ENCODE measurements around the gene GAPDHS. TPM values are rescaled to one million over a fixed set of nuclear protein-coding genes. Genes with fewer than 3 reads are reported as not detected.

Gene GAPDHS
- total RNA-seq, 1 experiment from 2014 or later, result not detected

GRCh38 chr19:35539850-35540249 is 6.6 kb downstream of the GAPDHS start:
- no peak overlapping the region for H3K56ac ChIP-seq (ENCODE audit: insufficient read length, low read depth, low read length)
- no peaks in the 10 kb centered on the region for H3K79me1 ChIP-seq (ENCODE audit: insufficient read depth, low read depth, low read length, poor library complexity, severe bottlenecking)
- H3T11ph ChIP-seq (ENCODE audit: low read length), result no peak overlapping the region
- H4K20me1 ChIP-seq (ENCODE audit: control insufficient read depth, insufficient read depth, insufficient read length), result no peaks in the 10 kb centered on the region
- H3K27ac ChIP-seq (ENCODE audit: insufficient read length, low read depth, low read length), result no peak overlapping the region
- H4K91ac ChIP-seq (ENCODE audit: insufficient read length, low read depth, low read length), result no peak overlapping the region
- H2AFZ ChIP-seq (ENCODE audit: low read length), result no peak overlapping the region
- Mint-ChIP-seq H3K27me3 (ENCODE audit: low read depth) (no peaks in the 10 kb centered on the region; the same call in 1 of the 2 replicates), H3K27ac (no peak overlapping the region), H3K4me1 (peaks cover 35 to 39% of the 10 kb centered on the region in 2 experiments), H3K9me3 (no peaks in the 10 kb centered on the region), H3K4me3 (no peak overlapping the region; a peak in 1 of 5 replicates), H3K36me3 (ENCODE audit: insufficient read depth in 1 of 3, low read depth in 3 of 3) (peaks cover 16 to 38% (median 37%) of the 10 kb centered on the region in 3 experiments; a peak in 6 of 7 replicates)
- H3K27me3 ChIP-seq (ENCODE audit: insufficient read depth, low read length), result no peaks in the 10 kb centered on the region
- H3K23ac ChIP-seq (ENCODE audit: insufficient read length, low read depth, low read length), result no peak overlapping the region
- TF ChIP-seq CTCF (conservative IDR thresholded peaks at IDR 0.05), result no peak
- H3K18ac ChIP-seq (ENCODE audit: insufficient read length, low read depth, low read length), result no peak overlapping the region
- H3K4me1 ChIP-seq (ENCODE audit: insufficient read depth, low read length), result peaks cover 8% of the 10 kb centered on the region; the same call in 1 of the 2 replicates
- no peak overlapping the region for H3K4ac ChIP-seq (ENCODE audit: low read depth, low read length)
- no peak overlapping the region for H2BK15ac ChIP-seq (ENCODE audit: low read depth, low read length)
- peaks cover 5% of the 10 kb centered on the region; the same call in 1 of the 2 replicates for H3K79me2 ChIP-seq (ENCODE audit: insufficient read depth, low read length)
- no CpG with 5 or more reads among the region's 12 CpGs for WGBS (ENCODE audit: extremely low coverage, insufficient read length, low lambda C conversion rate)
- H2BK12ac ChIP-seq (ENCODE audit: insufficient read length, low read depth, low read length), result no peak overlapping the region
- H2BK20ac ChIP-seq (ENCODE audit: low read depth, low read length, poor library complexity, severe bottlenecking), result no peak overlapping the region
- no peak for DNase-seq
- H3K9me3 ChIP-seq (ENCODE audit: control insufficient read depth, low read depth, low read length), result no peaks in the 10 kb centered on the region
- H3K14ac ChIP-seq (ENCODE audit: insufficient read depth, low read length), result no peak overlapping the region
- H2BK120ac ChIP-seq (ENCODE audit: low read depth, low read length, poor library complexity, severe bottlenecking), result no peak overlapping the region
- no peak overlapping the region for H2AK5ac ChIP-seq (ENCODE audit: insufficient read length, low read length)
- H2BK5ac ChIP-seq (ENCODE audit: insufficient read length, low read length), result no peak overlapping the region
- no peak overlapping the region for H4K8ac ChIP-seq (replicated peaks; ENCODE audit: insufficient read length, low read depth, low read length)
- H3K4me2 ChIP-seq (ENCODE audit: insufficient read depth, insufficient read length, low read length), result no peak overlapping the region
- peaks cover 6% of the 10 kb centered on the region for H3K23me2 ChIP-seq (ENCODE audit: insufficient read length, low read depth, low read length, poor library complexity, severe bottlenecking)
- H3K9ac ChIP-seq (ENCODE audit: extremely low read depth, insufficient read length, low read length), result no peak overlapping the region
- no peak overlapping the region for H4K5ac ChIP-seq (ENCODE audit: insufficient read length, low read depth, low read length)

Measured in H9 (cell line).